HUDEP-2 (cell line): ENCODE measurements around the gene FYN.
"Not testable (repeated sequence)": the region's sequence is repeated elsewhere in the genome, so short reads cannot be mapped to it uniquely, and the experiment has no call there.

Experiments used
- DNase-seq, 76 experiments: peaks; one replicate each; lab custom pipeline; 2025; ENCODE audit not compliant: unreplicated experiment in 76 of 76; lab: John Stamatoyannopoulos, UW

The FYN gene

DNA sequence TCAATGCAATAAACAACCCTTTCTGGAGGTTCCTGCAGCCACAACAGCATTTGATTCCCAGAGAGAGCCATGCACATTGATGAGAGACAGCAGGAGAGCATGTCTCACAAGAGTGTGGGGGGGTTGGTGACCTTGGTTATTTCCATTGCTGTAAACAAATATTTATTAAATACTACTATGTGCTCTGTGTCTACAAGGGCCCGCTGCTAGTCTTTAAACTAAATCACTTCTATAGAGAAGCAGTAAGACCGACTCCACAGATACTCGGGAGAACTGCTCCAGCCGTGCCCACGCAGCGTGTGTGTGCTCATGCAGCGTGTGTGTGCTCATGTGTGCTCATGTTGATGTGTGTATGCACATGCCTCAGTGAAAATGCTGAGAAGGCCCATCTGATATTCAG, 184.9 kb downstream of the FYN start:
- DNase-seq, result no peak

DNA sequence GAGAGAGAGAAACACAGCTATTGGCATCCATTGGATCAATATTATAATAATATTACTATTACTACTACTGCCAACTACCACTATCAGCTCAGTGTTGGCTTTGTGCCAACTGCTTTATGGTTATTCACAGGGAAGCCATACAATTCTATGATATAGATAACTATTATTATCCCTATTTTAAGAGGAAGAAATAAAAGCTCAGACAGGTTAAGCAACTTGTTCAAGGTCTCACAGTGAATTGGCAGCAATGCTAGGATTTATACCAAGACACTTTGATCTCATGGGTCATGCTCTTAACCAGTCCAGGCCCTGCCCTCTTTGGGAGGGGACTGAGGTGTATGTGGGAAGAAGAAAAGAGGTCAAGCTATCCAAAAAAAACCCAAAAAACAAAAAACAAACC, 185.6 kb downstream of the FYN start:
- peak in 1 of 76 experiments; percentile 10 for DNase-seq

DNA sequence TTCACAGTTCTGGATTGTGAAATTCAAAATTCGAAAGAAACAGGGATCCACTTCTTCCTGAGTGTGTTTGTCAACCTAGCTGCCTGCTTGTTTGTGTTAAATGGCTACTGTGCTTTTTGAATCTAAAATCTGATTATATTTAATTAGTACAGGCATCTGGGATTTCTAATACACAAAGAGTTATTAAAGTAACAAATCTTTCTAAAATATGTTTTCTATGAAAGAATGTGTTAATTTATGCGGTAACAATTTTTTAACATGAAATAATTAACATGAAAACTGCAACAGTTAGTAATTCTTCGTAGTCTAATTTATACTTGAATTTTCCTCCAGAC, 186.4 kb downstream of the FYN start:
- no peak for DNase-seq

DNA sequence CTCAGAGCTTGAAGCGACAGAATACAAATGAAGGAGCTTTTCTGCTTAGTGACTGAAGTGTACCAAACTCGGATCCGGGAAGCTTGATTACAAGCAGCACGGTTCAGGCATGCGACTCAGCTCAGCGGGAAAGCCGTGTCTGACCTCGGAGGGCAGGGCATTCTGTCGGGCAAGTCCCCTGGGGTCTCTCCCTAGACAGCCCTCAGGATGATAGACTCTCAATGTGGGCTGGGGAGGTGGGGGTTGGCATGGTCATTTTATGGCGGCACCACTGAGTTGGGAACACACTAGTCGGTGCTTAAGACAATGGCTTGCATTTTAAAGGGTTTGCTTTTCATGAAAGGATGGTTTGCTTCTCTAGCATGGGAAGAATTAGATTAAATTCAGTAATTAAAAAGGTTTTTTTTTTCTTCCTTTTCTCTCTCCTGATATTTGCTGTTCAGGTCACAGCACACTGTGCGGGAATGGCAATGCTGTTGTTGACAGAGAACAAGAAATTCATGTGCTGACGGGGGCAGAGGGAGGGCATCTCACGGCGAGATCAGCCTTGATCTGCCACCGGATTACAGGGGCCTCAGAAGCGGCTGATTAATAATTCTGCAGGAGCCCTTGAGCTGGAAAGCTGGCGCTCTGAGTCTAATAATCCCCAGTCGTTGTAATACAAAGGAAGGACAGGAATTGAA, 186.9 kb downstream of the FYN start:
- DNase-seq, result no peak

DNA sequence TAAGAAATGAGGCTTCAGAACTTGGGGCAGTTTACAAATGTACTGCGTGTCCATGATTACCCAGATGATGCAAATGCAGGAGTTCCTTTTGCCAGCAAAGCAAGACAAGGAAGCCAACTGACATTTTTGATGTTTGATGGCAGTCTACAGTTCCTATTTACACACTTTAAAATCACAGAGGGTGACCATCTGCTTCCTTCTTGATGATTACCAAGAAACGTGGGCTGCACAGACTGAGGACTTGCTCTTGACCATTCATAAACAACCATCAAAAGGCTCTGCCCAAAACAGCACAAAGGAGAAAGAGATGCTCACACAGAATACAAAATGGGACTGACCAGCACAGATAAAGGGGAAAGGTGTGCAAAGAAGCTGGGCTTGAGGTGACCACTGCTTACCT, 187.7 kb downstream of the FYN start:
- no peak for DNase-seq

DNA sequence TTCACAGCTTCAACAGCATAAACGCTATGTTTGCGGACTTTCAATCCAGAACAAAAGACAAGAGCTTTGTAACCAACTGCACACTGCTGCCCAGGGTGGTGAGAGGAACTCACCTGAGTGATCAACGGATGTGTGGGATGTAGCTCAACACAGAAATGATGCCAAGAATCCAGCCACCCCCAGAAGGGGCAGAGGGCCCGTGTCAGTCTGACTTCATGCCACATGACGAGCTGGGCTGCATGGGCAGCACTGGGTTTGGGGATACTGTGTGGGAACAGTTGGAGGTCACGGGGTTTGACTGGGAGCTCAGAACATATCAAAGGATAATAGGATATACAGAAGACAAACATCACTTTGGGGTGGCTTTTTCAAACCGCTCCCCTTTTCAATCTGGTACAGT, 188.2 kb downstream of the FYN start:
- DNase-seq, result no peak

DNA sequence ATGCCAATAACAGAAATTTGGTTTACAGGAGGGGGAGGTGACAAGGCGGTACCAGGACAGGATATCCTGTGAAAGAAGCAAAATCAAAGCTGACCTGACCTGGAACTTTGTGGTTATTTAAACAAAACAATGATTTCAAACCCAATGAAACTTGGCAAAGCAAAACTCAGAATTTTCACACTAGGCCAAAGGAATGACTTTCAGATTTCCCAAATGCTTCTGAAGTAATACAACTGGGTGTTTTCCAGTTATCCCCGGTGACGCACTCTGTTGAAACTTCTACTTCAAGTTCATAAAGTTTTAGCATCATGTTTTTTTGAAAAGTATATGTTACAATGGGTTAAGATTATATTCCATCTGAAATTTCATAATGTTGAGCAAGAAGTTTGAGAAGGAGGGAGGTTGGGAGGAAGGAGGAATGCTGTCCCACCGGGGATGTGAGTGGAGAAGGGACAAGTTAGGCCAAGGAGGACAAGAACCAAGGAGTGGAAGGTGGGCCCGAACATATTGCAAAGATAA, 189.4 kb downstream of the FYN start:
- no peak for DNase-seq

DNA sequence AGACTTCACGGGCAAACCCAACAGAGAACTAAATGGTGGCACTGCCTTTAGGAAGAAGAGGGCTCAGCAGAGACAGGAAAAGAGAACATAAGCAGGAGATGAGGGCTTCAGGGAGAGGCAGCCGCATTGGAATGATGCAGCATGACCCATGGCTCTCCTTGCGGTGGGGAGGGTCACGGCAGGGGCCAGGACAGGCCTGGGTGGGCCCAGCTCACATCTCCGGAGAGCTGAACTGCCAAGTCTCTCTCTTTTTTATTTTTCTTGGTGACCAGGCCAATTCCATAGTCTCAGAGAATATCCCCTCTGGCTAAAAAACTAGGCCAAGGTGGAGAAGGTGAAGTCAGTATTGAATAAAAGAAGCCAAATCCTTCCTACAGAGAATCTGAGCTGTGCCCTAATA, 190.1 kb downstream of the FYN start:
- no peak for DNase-seq

DNA sequence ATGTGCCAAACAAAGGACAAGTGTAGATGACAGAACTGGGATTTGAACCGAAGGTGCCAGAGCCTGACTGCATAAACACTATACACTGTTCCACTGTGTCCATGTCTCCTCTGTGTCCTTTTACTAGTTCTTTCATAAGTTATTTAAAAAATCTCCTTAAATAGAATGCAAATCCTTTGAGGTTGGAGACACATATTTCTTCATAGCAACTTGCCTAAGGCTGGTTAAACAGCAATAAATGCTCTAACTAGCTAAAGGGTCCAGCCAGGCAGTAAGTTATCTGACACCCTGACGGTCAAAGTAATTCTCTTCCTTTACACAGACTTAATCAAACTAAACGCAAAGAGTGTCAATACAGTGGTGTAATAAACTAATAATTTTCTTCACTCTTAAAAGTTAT, 191.4 kb downstream of the FYN start:
- DNase-seq, result no peak

DNA sequence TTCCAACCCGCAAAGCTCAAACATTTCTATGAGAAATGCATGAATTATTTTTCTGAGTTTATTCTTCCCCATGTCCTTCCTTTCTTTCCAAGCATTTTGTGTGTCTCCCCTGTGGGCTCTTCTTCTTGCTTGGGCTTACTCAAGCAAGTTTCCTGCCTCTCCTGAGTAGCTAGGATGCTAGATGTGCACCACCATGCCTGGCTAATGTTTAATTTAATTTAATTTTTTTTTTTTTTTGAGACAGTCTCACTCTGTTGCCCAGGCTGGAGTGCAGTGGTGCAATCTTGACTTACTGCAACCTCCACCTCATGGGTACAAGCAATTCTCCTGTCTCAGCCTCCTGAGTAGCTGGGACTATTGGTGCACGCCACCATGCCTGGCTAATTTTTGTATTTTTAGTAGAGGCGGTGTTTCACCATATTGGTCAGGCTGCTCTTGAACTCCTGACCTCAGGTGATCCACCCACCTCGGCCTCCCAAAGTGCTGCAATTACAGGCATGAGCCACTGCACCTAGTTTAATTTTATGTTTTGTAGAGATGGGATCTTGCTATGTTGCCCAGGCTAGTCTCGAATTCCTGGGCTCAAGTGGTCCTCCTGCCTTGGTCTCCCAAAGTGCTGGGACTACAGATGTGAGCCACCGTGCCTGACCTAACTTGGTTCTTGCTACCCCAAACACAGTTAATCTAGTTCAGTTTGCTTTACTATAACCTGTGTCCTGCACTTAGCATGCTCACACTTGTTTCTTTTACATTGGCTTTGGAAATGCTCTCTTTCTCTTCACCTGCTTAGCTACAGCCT, 192.2 kb downstream of the FYN start:
- DNase-seq, result not testable (repeated sequence)

DNA sequence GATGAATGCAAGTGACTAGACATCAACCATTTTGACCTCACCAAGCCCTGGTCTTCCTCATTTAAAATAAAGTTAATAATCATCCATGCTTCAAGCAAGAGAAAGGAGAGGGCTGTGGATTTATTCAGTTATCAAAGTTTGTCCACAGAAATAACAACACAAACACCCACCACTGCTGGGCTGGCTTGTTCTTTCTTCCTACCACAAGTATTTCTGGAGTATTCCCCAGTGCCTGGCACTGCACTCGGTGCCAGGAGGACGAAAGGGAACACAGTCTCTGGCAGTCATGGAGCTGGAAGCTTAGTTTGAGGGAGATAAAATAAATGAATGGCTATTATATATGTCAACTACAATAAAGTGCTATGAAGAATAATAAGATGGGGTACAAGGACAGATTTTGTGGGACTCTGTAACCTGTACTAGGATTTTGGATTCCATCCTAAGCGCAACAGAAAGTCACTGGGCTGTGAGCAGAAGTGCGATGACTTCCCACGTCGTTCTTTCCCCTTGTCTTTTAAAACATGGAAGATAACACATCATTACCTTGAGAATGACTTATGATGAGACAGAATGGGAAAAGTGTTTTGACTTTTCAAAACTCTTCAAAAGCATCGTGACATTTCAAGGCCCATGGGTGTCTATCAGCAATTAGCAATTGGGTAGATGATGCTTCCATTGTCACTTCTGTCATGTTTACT, 193.1 kb downstream of the FYN start:
- no peak for DNase-seq

DNA sequence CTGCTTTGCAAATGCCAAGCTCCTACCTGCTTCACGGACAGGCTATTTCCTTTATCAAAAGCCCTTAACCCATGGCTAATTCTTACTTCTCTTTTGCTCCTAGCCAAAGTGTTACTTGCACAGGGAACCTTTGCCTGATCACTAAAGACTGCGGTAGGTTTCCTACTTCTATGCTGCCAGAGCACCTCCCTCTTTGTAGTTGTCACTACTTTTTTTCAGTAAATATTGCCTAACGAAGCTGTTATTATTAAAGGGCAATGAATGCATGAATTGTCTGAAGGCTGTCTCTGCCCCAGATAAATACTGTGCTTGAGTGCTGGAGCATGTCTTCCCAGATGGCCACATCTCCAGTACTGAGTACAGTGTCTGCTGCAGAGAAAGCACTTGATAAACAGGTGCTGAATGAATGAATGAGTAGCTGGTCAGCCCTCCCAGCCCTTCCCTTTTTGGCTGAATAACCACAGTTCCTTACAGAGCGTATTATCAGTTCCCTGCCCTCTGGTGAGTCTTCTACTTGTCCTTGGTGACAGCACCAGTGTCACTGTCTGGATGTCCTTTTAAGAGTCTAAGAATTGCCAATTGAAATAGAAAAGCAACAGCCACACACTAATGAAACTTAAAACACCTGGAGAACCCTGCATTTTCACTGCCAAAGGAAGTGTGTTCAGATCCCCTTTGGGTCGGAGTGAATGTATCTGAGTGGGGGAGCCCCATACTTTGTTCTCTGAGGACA, 194.0 kb downstream of the FYN start:
- no peak for DNase-seq

DNA sequence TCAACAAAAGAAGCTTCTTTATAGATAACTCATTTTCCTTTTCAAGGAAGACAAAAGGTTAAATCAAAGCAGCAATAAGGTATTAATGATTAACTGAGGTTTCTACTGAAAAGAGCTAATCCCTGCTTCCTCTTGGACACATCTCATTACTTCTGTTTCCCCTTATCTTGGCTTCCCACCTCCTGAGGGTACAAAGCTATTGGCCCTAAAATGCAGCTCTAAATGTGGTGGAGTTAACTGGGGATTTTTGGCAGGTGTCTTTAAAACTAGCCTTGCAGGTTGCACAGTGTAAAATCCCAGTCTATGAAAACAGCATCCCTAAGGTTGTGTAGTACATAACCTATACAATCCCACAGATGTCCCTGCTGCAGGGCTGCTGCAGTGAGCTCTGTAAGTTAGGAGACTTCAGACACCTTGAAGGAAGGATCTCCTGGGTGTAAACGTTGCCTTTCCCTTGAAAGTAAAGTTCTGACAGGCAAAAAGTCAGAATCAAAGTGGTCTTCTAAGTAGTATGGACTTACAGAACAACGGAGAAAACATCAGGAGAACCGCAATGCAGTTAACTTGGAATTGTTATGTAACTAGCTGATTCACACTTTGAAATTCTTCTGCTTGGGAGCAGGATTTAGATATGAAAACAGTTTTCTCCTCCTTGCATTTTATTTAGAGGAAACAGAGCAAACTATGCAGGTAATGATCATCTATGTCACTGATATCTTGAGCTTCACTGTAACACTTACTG, 195.8 kb downstream of the FYN start:
- DNase-seq, result no peak

DNA sequence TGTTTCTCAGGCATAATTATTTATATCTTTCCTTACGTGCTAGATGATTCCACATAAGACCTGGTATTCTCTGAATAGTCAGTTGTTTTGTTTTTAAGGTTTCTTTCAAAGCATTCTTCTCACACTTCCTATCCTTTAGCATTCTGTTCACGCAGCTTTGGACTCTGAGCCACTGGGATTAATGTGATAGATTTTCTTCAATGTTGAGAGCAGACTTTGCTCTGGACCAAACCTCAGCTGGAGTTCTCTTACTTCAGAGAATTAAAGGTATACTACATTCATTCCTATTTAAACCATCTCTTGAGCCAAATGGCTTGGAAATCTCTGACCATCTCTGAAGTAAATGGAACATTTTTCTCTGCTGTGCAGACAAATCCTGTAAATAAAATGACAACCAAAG, 196.9 kb downstream of the FYN start:
- DNase-seq, result no peak

DNA sequence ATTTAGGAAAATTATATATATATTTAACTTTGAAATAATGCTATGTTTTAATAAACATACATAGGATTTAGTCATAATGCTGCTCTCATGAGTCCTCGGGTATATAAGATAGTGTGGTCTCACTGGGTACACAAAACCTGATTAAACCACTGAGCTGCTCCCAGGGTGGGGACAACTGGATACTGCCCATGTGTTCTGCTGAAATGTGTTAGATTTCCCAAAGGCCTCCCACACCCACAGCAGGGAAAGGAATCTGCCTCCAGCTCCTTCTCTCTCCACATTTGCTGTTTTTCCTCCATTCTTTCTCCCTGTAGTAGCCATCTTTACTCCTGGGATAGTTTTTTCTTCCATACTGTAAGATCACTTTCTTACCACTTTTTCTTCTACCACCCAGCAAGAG, 198.4 kb downstream of the FYN start:
- no peak for DNase-seq

DNA sequence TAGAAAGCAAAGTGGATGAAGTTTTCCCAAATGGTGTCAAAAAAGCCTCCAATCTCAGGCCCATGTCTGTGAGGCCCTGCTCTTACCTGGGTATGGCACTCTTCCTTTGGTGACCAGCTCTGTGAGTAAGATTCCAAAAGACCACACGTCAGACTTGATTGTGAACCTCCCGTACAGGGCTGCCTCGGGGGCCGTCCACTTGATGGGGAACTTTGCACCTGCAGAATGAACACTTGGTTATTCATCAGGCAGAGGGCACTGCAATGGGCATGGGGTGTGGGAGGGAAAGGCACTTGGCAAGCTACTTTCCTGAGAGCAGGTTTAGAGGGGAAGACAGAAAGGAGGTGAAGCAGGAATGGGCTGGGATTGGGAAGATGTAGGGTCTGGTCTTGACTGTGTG, 198.8 kb downstream of the FYN start:
- no peak for DNase-seq

DNA sequence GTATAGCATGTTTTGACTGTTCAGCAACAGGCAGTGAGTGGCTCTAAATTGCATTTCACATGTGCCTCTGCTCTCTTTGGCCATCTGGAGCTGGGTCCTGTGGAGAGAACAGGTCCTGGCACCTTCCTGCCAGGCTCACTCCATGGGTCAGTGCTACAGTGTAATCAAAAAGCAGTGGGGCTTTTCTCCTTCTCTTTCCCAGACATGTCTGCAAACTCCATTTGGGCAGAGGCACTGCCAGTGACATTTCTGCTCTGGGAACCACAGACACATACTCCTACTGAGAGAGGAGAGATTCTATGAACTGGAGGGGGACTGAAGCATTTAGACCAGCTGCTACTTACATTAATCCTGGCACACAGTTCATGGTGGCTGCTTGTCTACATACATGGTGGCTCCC, 199.3 kb downstream of the FYN start:
- DNase-seq, result no peak

DNA sequence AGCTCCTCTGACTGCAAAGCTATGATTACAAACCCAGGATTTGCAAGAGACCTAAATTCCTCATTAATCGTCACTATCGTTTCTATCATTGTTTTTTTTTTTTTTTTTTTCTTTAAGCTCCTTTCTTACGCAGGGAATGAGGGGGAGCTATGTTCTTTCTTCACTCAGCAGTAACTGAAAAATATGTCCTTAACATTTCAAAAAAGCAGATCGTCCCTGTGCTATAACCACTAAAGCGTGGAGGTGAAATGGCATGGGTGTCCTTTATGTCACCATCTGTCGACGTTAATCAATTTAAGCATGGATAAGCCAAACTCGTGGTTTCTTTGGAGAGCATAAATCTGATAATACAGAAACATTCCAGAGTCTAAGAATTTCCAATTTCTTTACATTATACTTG, 199.7 kb downstream of the FYN start:
- DNase-seq, result no peak

DNA sequence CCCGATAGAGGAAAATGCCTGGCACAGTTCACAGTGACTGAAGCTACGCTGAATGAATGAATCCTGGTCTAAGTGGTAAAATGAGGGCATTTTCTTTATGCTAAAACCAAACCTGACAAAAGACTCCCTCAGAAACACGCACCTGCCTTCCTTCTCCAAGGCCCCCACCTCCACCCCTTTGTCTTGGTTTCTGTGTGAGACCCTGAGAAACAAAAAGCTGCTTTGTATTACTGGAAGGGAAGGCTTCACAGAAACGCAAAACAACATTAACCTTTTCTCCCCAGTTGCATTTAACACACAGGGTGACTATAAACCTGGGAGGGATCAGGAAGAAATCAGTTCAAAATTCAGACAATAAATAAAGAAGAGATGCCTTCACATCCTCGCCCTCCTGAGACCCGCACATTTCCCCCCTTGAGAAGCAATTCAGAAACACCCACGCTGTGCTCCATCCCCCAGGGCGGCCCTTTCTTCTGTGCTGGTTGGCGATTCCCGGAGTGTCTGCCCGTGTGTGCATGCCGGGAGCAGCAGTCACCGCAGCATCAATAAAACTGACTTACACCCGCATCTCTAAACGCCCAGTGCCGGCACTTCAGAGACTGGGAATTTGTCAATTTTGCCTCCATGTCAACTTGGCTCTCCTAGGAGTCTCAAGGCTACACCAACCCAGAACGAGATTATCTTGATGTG, 200.3 kb downstream of the FYN start:
- no peak for DNase-seq

DNA sequence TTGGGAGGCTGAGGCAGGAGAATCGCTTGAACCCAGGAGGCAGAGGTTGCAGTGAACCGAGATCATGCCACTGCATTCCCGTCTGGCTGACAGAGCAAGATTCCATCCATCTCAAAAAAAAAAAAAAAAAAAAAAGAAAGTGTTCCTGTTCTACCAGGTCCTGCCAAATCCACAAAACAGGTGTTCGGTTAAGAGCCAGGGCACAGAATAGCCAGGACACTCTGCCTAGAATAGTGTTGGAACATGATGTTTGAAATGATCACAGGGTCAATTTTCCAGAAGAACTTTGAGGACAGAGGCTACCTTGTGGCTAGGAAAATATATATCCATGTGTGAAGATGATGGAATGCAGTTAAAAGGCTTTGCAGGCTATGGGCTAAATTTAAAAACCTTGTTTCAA, 203.9 kb downstream of the FYN start:
- no peak for DNase-seq
